Measurements from ENCODE around the gene ATRN.
"Not testable (repeated sequence)": the region's sequence is repeated elsewhere in the genome, so short reads cannot be mapped to it uniquely, and the experiment has no call there.

Gene ATRN

GRCh38 chr20:3515379-3516170, 44.8 kb downstream of the ATRN start:
- no peak for DNase-seq (ENCODE audit: low spot score)

GRCh38 chr20:3521852-3522740, 51.3 kb downstream of the ATRN start:
- no peak for DNase-seq (ENCODE audit: low spot score)

- DNase-seq (ENCODE audit: low spot score) = not testable (repeated sequence)
Measured at GRCh38 chr20:3524696-3525095, 53.9 kb downstream of the ATRN start.

- DNase-seq (ENCODE audit: low spot score) = no peak
Measured at GRCh38 chr20:3532089-3532615, 61.3 kb downstream of the ATRN start.

GRCh38 chr20:3537733-3538132, 66.9 kb downstream of the ATRN start:
- DNase-seq (ENCODE audit: low spot score) = not testable (repeated sequence)

- DNase-seq (ENCODE audit: low spot score) = no peak
Measured at GRCh38 chr20:3539311-3540107, 68.7 kb downstream of the ATRN start.

GRCh38 chr20:3541887-3542721, 71.3 kb downstream of the ATRN start:
- DNase-seq (ENCODE audit: low spot score) = no peak

GRCh38 chr20:3543901-3544507, 73.2 kb downstream of the ATRN start:
- DNase-seq (ENCODE audit: low spot score) = no peak

GRCh38 chr20:3545401-3545925, 74.6 kb downstream of the ATRN start:
- DNase-seq (ENCODE audit: low spot score) = no peak

GRCh38 chr20:3547906-3548305, 77.1 kb downstream of the ATRN start:
- no peak for DNase-seq (ENCODE audit: low spot score)

- DNase-seq (ENCODE audit: low spot score) = no peak
Measured at GRCh38 chr20:3550837-3551236, 80.0 kb downstream of the ATRN start.

GRCh38 chr20:3551681-3552434, 81.0 kb downstream of the ATRN start:
- DNase-seq (ENCODE audit: low spot score) = no peak

GRCh38 chr20:3553663-3554062, 82.8 kb downstream of the ATRN start:
- no peak for DNase-seq (ENCODE audit: low spot score)

- DNase-seq (ENCODE audit: low spot score) = no peak
Measured at GRCh38 chr20:3557237-3557785, 86.5 kb downstream of the ATRN start.

- DNase-seq (ENCODE audit: low spot score) = no peak
Measured at GRCh38 chr20:3559231-3559630, 88.4 kb downstream of the ATRN start.

GRCh38 chr20:3559637-3560036, 88.8 kb downstream of the ATRN start:
- no peak for DNase-seq (ENCODE audit: low spot score)

GRCh38 chr20:3560162-3560561, 89.3 kb downstream of the ATRN start:
- DNase-seq (ENCODE audit: low spot score) = no peak

GRCh38 chr20:3560578-3560977, 89.8 kb downstream of the ATRN start:
- DNase-seq (ENCODE audit: low spot score) = no peak

- no peak for DNase-seq (ENCODE audit: low spot score)
Measured at GRCh38 chr20:3563133-3563532, 92.3 kb downstream of the ATRN start.

Measured in kidney capillary endothelial cell (primary cell).